Measurements from ENCODE around the gene FETUB. TPM values are rescaled to one million over a fixed set of nuclear protein-coding genes. Genes with fewer than 3 reads are reported as not detected.

The FETUB gene
- total and polyA plus RNA-seq, 12 donors: 0.21 to 0.42 (median 0.30) TPM; not detected in 8

DNA sequence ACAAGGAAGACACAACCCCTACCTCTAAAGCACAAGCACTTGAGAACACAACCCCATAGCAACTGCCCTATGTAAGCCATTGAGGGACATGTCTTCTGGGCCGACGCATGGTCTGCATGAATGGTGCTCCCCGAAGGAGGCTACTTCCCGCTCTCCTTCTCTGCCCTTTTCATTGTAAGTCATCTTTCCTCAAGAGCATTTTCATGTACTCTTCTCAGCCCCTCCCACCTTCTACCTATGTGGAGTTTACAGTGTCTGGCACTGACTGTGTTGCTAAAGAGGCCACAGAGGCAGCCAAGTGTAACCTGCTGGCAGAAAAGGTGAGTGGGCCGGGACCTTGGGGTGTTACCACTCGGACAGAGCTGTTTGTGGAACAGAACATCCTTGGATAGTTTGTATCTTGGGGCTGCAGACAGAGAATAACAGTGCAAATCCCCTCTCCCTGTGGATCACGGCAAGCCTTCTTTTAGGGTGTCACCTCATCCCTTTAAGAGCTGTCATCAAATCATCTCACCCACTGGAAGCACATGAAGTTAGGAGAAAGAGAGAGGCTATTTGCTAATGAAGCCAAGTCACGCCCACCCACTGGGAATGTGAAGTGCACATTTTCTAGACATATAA, 21.8 kb upstream of the FETUB start:
- Histone ChIP-seq H3K9me3 (no peaks in the 10 kb centered on the region), H3K27ac (no peak overlapping the region), H3K4me3 (no peak overlapping the region), H3K4me1 (peaks cover 0 to 11% (median 6%) of the 10 kb centered on the region in 9 donors), H3K27me3 (peaks cover 0 to 43% (median 21%) of the 10 kb centered on the region in 7 donors), H3K36me3 (no peaks in the 10 kb centered on the region)
- 87% methylated on average over 8 of the region's 8 CpGs for WGBS, 2 donors
- DNase-seq (no peak), ATAC-seq (no peak)
- TF ChIP-seq, protein P1, sequence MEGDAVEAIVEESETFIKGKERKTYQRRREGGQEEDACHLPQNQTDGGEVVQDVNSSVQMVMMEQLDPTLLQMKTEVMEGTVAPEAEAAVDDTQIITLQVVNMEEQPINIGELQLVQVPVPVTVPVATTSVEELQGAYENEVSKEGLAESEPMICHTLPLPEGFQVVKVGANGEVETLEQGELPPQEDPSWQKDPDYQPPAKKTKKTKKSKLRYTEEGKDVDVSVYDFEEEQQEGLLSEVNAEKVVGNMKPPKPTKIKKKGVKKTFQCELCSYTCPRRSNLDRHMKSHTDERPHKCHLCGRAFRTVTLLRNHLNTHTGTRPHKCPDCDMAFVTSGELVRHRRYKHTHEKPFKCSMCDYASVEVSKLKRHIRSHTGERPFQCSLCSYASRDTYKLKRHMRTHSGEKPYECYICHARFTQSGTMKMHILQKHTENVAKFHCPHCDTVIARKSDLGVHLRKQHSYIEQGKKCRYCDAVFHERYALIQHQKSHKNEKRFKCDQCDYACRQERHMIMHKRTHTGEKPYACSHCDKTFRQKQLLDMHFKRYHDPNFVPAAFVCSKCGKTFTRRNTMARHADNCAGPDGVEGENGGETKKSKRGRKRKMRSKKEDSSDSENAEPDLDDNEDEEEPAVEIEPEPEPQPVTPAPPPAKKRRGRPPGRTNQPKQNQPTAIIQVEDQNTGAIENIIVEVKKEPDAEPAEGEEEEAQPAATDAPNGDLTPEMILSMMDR (IDR thresholded peaks at IDR 0.05): no peak
- intact Hi-C loops (cut with DNase I): loop anchor here in 6 of 10 donors (5.0 to 10.0 kb wide), 7 partner anchors 134 to 641 kb away; no protein-coding TSS in a partner anchor

DNA sequence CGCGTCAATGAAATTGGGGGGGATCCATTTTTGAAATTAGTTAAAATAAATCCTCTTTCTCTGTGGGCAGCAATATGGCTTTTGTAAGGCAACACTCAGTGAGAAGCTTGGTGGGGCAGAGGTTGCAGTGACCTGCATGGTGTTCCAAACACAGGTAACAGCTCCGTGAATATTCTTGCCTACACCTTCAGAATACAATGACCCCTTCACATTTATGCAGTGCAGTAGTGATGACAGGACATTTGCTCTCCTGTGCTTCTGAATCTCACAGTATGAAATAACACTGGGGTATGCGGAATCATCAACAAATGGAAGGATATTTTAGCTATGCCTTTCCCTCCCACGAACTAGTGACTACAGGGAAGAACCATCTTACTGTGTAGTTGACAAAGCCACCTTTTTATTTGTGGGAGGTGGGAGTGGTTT, 20.4 kb upstream of the FETUB start:
- H3K27me3 ChIP-seq: peaks cover 0 to 31% (median 15%) of the 10 kb centered on the region in 7 donors
- intact Hi-C loops (cut with DNase I): loop anchor here in 7 of 10 donors (5.0 to 10.0 kb wide), 8 partner anchors 125 to 642 kb away; no protein-coding TSS in a partner anchor
- H3K36me3 ChIP-seq: no peaks in the 10 kb centered on the region
- no peak for ATAC-seq
- TF ChIP-seq, protein P1 (IDR thresholded peaks at IDR 0.05): no peak
- no peak overlapping the region for H3K27ac ChIP-seq
- H3K4me1 ChIP-seq: peaks cover 0 to 11% (median 6%) of the 10 kb centered on the region in 9 donors
- H3K4me3 ChIP-seq: no peak overlapping the region
- DNase-seq: no peak
- WGBS, 2 donors: 88 to 92% methylated on average over 5 of the region's 5 CpGs
- H3K9me3 ChIP-seq: no peaks in the 10 kb centered on the region

DNA sequence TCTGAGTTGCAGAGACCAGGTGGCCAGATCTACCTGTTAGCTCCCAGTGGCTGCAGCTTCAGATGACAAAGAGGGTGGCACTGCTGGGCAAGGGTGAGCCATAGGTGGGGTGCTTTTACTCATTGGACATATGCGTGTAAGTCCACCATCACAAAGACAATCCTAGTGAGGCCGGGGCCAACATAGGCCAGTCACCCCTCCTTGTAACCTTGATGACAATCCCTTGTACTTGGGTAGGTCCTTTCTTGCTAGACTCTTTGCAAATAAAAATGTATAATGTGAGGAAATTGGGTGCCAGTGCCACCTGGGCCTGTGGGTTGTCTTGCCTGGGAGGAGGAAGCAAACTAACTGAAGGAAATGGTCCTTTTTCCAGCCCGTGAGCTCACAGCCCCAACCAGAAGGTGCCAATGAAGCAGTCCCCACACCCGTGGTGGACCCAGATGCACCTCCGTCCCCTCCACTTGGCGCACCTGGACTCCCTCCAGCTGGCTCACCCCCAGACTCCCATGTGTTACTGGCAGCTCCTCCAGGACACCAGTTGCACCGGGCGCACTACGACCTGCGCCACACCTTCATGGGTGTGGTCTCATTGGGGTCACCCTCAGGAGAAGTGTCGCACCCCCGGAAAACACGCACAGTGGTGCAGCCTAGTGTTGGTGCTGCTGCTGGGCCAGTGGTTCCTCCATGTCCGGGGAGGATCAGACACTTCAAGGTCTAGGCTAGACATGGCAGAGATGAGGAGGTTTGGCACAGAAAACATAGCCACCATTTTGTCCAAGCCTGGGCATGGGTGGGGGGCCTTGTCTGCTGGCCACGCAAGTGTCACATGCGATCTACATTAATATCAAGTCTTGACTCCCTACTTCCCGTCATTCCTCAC, 19.7 kb upstream of the FETUB start:
- Histone ChIP-seq H3K27me3 (peaks cover 0 to 28% (median 15%) of the 10 kb centered on the region in 7 donors), H3K4me1 (peaks cover 0 to 11% (median 6%) of the 10 kb centered on the region in 9 donors), H3K9me3 (no peaks in the 10 kb centered on the region), H3K4me3 (no peak overlapping the region), H3K27ac (no peak overlapping the region), H3K36me3 (no peaks in the 10 kb centered on the region)
- intact Hi-C loops (cut with DNase I): loop anchor here in 1 of 10 donors (10.0 kb wide), 1 partner anchor 124 kb away; no protein-coding TSS in a partner anchor
- DNase-seq (no peak), ATAC-seq (no peak)
- WGBS, 2 donors: 87 to 89% methylated on average over 17 of the region's 17 CpGs
- TF ChIP-seq, protein P1 (IDR thresholded peaks at IDR 0.05): no peak

DNA sequence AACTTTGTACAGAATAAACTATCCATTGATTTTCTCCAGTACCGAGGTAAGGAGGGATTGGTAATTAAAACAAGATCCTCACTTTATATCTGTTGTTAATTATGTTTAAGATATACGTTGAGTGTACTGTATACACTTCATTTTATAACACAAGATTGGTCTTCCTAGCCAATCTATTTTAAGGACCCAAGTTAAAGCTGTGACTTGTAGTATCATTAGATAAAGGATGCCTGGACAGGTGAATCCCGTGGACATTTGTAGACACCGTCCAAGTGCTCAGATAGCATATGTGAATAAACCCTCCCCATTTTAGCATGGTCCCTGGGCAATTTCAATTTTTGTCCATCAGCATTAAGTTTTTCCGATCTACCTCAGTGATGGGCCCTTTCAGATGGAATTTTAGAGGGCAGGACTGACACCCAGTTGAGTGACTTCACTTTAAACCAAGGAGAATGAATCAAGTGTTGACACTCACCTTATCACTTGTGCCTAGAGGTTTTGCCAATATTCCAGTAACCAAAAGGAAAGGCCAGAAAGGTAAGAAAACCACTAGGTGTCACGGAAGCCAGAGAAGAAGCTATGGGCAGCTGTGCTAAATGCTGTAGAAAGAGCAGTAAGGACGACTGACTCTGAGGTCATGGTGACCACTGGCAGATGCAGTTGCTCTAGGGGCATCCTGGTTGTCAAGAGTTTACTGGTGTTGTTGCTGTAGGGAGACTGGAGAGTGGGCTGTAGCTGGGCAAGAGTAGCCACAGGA, 18.1 kb upstream of the FETUB start:
- 73 to 77% methylated on average over 7 of the region's 7 CpGs for WGBS, 2 donors
- ATAC-seq (no peak), DNase-seq (no peak)
- no peak overlapping the region for H3K27ac ChIP-seq
- H3K4me3 ChIP-seq: no peak overlapping the region
- no peaks in the 10 kb centered on the region for H3K36me3 ChIP-seq
- H3K9me3 ChIP-seq: no peaks in the 10 kb centered on the region
- H3K4me1 ChIP-seq: peaks cover 0 to 6% (median 4%) of the 10 kb centered on the region in 9 donors
- H3K27me3 ChIP-seq: peaks cover 0 to 19% (median 13%) of the 10 kb centered on the region in 7 donors
- TF ChIP-seq, protein P1 (IDR thresholded peaks at IDR 0.05): no peak
- intact Hi-C loops (cut with DNase I): loop anchor here in 1 of 10 donors (10.0 kb wide), 1 partner anchor 123 kb away; no protein-coding TSS in a partner anchor

All from heart right ventricle (tissue), 16 donors.